K562 (cell line): Measurements from ENCODE around the gene GFRA1.

Source experiments
- NRF1 ChIP-seq, 2 experiments: fragments of 450-650 bp; IDR thresholded peaks in 1 of 2; conservative IDR thresholded peaks in 1 of 2; 2 replicates each; pipeline ENCODE4 v1.6.1; 2014; ENCODE audit warnings: mild to moderate bottlenecking in 2 of 2
- RFX5 ChIP-seq: IDR thresholded peaks from 2 replicates; pipeline ENCODE4 v1.6.1; 2011; ENCODE audit warnings: low read depth, mild to moderate bottlenecking, improper control_type of control experiment, low read length
- TF ChIP-seq, protein P1 (sequence below), 3 experiments: IDR thresholded peaks in 2 of 3; conservative IDR thresholded peaks in 1 of 3; 2 replicates each; pipeline ENCODE4 v1.5.1; 2011 to 2012; ENCODE audit warnings: low read length in 3 of 3, mild to moderate bottlenecking in 3 of 3, control low read depth in 2 of 3, improper control_type of control experiment in 1 of 3, inconsistent platforms in 1 of 3, low read depth in 1 of 3, mixed read lengths in 1 of 3, moderate library complexity in 1 of 3; ENCODE audit not compliant: insufficient read depth in 2 of 3

DNA sequence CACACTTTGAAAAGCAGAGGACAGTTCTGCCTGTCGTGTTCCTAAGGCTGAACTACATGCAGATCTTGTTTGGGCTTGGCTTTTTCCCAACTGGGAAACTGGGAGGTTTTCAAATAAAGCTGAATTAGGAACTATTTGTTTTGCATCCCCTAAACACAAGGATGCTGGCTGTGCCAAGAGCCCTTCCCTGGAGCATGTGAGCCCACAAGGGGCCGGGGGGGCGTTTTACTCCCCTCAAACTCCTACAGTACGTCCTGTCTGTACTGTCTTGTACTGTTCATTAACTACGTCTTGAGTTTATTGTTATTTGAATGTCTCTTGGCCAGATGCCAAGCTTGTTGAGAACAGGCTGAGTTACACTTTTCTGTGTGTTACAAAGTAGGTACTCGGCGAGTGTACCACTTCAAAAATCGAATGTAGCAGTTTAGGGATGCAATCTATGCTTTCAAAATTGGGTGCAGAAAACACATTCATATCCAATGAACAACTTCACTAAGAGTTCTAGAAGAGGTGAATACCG, 94.9 kb downstream of the GFRA1 start:
- TF ChIP-seq, protein P1, sequence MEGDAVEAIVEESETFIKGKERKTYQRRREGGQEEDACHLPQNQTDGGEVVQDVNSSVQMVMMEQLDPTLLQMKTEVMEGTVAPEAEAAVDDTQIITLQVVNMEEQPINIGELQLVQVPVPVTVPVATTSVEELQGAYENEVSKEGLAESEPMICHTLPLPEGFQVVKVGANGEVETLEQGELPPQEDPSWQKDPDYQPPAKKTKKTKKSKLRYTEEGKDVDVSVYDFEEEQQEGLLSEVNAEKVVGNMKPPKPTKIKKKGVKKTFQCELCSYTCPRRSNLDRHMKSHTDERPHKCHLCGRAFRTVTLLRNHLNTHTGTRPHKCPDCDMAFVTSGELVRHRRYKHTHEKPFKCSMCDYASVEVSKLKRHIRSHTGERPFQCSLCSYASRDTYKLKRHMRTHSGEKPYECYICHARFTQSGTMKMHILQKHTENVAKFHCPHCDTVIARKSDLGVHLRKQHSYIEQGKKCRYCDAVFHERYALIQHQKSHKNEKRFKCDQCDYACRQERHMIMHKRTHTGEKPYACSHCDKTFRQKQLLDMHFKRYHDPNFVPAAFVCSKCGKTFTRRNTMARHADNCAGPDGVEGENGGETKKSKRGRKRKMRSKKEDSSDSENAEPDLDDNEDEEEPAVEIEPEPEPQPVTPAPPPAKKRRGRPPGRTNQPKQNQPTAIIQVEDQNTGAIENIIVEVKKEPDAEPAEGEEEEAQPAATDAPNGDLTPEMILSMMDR (IDR thresholded peaks at IDR 0.05 in 2 of 3, conservative IDR thresholded peaks at IDR 0.05 in 1 of 3; ENCODE audit: insufficient read depth in 2 of 3, low read depth in 1 of 3, low read length in 3 of 3): no peak
- no peak for TF ChIP-seq NRF1 (conservative IDR thresholded peaks at IDR 0.05 in 1 of 2, IDR thresholded peaks at IDR 0.05 in 1 of 2)
- TF ChIP-seq RFX5: no peak
